A549 (cell line): ENCODE results near the gene NRN1L. TPM values are rescaled to one million over a fixed set of nuclear protein-coding genes. Genes with fewer than 3 reads are reported as not detected.

Experiments used
- ATAC-seq, 2 experiments: fragments of 200-7000 bp in 1 of 2; fragments of >200 bp in 1 of 2; cut with Nextera tagmentation in 1 of 2; cut with Tn5 transposase in 1 of 2; 3 replicates each; pipeline versions ENCODE4 v1.8.0 to v1.9.1; 2018 to 2020; ENCODE audit warnings: mild to moderate bottlenecking in 1 of 2, moderate library complexity in 1 of 2
- CTCF ChIA-PET: fragments of 300-600 bp; sonication (Branson Sonifier 250); formaldehyde crosslinking; extraction: SDS; loops from one replicate; lab custom pipeline; 2021; ENCODE audit warnings: antibody characterized with exemption, inconsistent platforms; lab: Yijun Ruan, JAX
- POLR2A ChIA-PET: fragments of 350-600 bp; formaldehyde crosslinking; extraction: SDS; loops from one replicate; lab custom pipeline; 2021; ENCODE audit warnings: antibody characterized with exemption, inconsistent platforms; lab: Yijun Ruan, JAX
- DNase-seq, 2 experiments: peaks; one replicate each; pipeline versions ENCODE4 v3.0.0 to v3.0.0-alpha.2; 2011 to 2016; ENCODE audit warnings: low read depth in 1 of 2, low spot score in 1 of 2
- FAIRE-seq: peaks from 2 replicates; lab custom pipeline; 2011; peaks lifted over from hg19 to GRCh38; lab: Jason Lieb, UNC
- H3K27ac ChIP-seq, 2 experiments: fragments of >200 bp; sonication (Bioruptor Twin); formaldehyde crosslinking; 3 replicates each; pipeline ENCODE4 v1.5.1; 2016 to 2017
- H3K4me1 ChIP-seq: fragments of >200 bp; sonication (Bioruptor Twin); formaldehyde crosslinking; 3 replicates; pipeline ENCODE4 v1.6.1; 2016
- H3K4me2 ChIP-seq: fragments of >200 bp; sonication (Bioruptor Twin); formaldehyde crosslinking; 3 replicates; pipeline ENCODE4 v1.6.1; 2016
- H3K4me3 ChIP-seq: fragments of >200 bp; sonication (Bioruptor Twin); formaldehyde crosslinking; 3 replicates; pipeline ENCODE4 v1.5.1; 2016
- H3K9me3 ChIP-seq: fragments of >200 bp; sonication (Bioruptor Twin); formaldehyde crosslinking; 3 replicates; pipeline ENCODE4 v1.6.1; 2016
- BCL3 ChIP-seq: fragments of >200 bp; sonication (Bioruptor Twin); formaldehyde crosslinking; IDR thresholded peaks from 3 replicates; pipeline ENCODE4 v1.6.1; 2016
- CHD2 ChIP-seq: fragments of 150-350 bp; IDR thresholded peaks from 2 replicates; pipeline ENCODE4 v1.6.1; 2014; ENCODE audit warnings: low read length; ENCODE audit not compliant: partially characterized antibody
- EHF ChIP-seq: fragments of 250-450 bp; sonication (Bioruptor Pico); IDR thresholded peaks from 2 replicates; pipeline ENCODE4 v1.5.0; 2020; ENCODE audit warnings: mild to moderate bottlenecking
- EHMT2 ChIP-seq: fragments of 200-600 bp; sonication (generic); IDR thresholded peaks from 2 replicates; pipeline ENCODE4 v1.6.1; 2016; ENCODE audit warnings: antibody characterized with exemption, low read depth, mild to moderate bottlenecking, moderate library complexity
- HEYL ChIP-seq: fragments of 250-450 bp; sonication (Bioruptor Pico); IDR thresholded peaks from 2 replicates; pipeline ENCODE4 v1.8.0; 2021; ENCODE audit warnings: mild to moderate bottlenecking, moderate library complexity
- HOXA7 ChIP-seq: fragments of 250-450 bp; sonication (Bioruptor Pico); IDR thresholded peaks from 2 replicates; pipeline ENCODE4 v1.5.0; 2020; ENCODE audit warnings: mild to moderate bottlenecking, moderate library complexity
- KDM5A ChIP-seq: fragments of 200-600 bp; sonication (generic); IDR thresholded peaks from 2 replicates; pipeline ENCODE4 v1.6.1; 2016; ENCODE audit warnings: antibody characterized with exemption, mild to moderate bottlenecking
- MAX ChIP-seq: IDR thresholded peaks from 2 replicates; pipeline ENCODE4 v1.6.1; 2012
- MYC ChIP-seq: IDR thresholded peaks from 2 replicates; pipeline ENCODE4 v1.6.1; 2012; ENCODE audit warnings: mild to moderate bottlenecking, inconsistent platforms, low read length, improper control_type of control experiment, borderline replicate concordance
- NPAS2 ChIP-seq: fragments of 250-450 bp; sonication (Bioruptor Pico); IDR thresholded peaks from 2 replicates; pipeline ENCODE4 v1.8.0; 2022; ENCODE audit warnings: mild to moderate bottlenecking, moderate library complexity, borderline replicate concordance
- POLR2A ChIP-seq: IDR thresholded peaks from 2 replicates; pipeline ENCODE4 v1.6.1; 2012; ENCODE audit warnings: mild to moderate bottlenecking, low read length
- POLR2AphosphoS2 ChIP-seq: conservative IDR thresholded peaks from 2 replicates; pipeline ENCODE4 v1.6.1; 2012; ENCODE audit warnings: low read length, improper control_type of control experiment, inconsistent platforms
- RAD21 ChIP-seq, 2 experiments: fragments of >200 bp in 1 of 2; sonication (Bioruptor Twin) in 1 of 2; formaldehyde crosslinking in 1 of 2; IDR thresholded peaks in 1 of 2; conservative IDR thresholded peaks in 1 of 2; 2 replicates in 1 of 2; 3 replicates in 1 of 2; pipeline ENCODE4 v1.6.1; 2012 to 2018; ENCODE audit warnings: inconsistent platforms in 1 of 2
- RARB ChIP-seq: fragments of 250-450 bp; sonication (Bioruptor Pico); IDR thresholded peaks from 2 replicates; pipeline ENCODE4 v1.8.0; 2021; ENCODE audit warnings: mild to moderate bottlenecking, moderate library complexity
- RFX5 ChIP-seq: fragments of 450-650 bp; IDR thresholded peaks from 2 replicates; pipeline ENCODE4 v1.7.1; 2014; ENCODE audit warnings: antibody characterized with exemption, mild to moderate bottlenecking, moderate library complexity
- SMC3 ChIP-seq: fragments of >200 bp; sonication (Bioruptor Twin); formaldehyde crosslinking; IDR thresholded peaks from 3 replicates; pipeline ENCODE4 v1.6.1; 2018; ENCODE audit warnings: inconsistent platforms
- TFCP2L1 ChIP-seq: fragments of 250-450 bp; sonication (Bioruptor Pico); IDR thresholded peaks from 2 replicates; pipeline ENCODE4 v1.5.0; 2021; ENCODE audit warnings: mild to moderate bottlenecking
- ZC3H11A ChIP-seq: fragments of 450-650 bp; IDR thresholded peaks from 2 replicates; pipeline ENCODE4 v1.6.1; 2014; ENCODE audit warnings: antibody characterized with exemption, mild to moderate bottlenecking
- ZNF302 ChIP-seq: fragments of 250-450 bp; sonication (Bioruptor Pico); IDR thresholded peaks from 2 replicates; pipeline ENCODE4 v1.9.0; 2021; ENCODE audit warnings: inconsistent platforms, mild to moderate bottlenecking, moderate library complexity
- WGBS: methylation state at CpG from one replicate; pipeline ENCODE4 v1.1.6; 2017; ENCODE audit errors: missing lambda C conversion rate; 5-methylcytosine and 5-hydroxymethylcytosine counted together
- polyA plus RNA-seq, 4 experiments: library from polyadenylated mRNA; depleted of rRNA in 3 of 4; stranded (reverse); fragments of >200 nt; fragmentation: RNase III in 1 of 4; extraction: RNeasy Plus Mini Kit Qiagen cat#74134 plus additional on column Dnase treatment in 1 of 4; gene quantifications; 2 replicates in 3 of 4; 3 replicates in 1 of 4; pipeline ENCODE4 v1.2.3, GENCODE V29; 2011 to 2017
- TF ChIP-seq, protein P1 (sequence below): fragments of >200 bp; sonication (Bioruptor Twin); formaldehyde crosslinking; IDR thresholded peaks from 2 replicates; pipeline ENCODE4 v1.6.1; 2016
- TF ChIP-seq, protein P2 (sequence below): fragments of 200-600 bp; sonication (generic); IDR thresholded peaks from 2 replicates; pipeline ENCODE4 v1.6.1; 2016; ENCODE audit warnings: antibody characterized with exemption, mild to moderate bottlenecking, moderate library complexity
- TF ChIP-seq, protein P3 (sequence below): fragments of 450-650 bp; IDR thresholded peaks from 2 replicates; pipeline ENCODE4 v1.6.1; 2014; ENCODE audit warnings: antibody characterized with exemption

The NRN1L gene
- polyA plus RNA-seq, 2 of the 4 experiments (the other 2 are of a cell fraction), result 0.22 TPM; not detected in 1

DNA sequence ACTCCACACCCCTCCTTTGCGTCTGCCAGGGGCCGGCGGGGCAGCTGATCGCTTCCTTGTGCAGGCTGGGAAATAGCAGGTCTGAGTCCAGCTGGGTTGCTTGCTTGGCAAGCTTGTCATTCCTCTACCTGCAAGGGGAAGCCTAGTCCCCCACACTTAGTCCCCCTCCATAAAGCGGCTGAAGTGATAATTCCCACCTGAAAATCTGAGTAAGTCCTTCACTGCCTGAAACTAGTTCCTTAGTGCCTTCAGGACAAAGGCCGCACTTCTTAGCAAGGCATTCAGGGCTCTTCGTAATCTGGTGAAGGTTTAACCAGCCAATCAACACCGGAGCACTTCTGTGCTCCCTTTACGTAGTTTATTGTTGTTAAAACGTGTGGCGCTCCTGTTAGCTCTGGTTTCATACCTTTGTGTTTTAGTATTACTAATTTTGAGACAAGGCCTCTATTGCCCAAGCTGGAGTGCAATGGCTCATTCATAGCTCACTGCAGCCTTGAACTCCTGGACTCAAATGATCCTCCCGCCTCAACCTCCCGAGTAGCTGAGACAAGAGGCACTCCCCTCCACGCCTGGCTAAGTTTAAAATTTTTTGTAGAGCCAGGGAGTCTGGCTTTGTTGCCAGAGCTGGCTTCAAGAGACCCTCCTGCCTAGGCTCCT is 9.2 kb downstream of the NRN1L start:
- POLR2A ChIA-PET, result interaction anchor here (1.2 to 1.9 kb wide), 2 partner anchors 10 to 48 kb away, joined by 3 to 8 read pairs; partner anchors contain the start of gene NRN1L

DNA sequence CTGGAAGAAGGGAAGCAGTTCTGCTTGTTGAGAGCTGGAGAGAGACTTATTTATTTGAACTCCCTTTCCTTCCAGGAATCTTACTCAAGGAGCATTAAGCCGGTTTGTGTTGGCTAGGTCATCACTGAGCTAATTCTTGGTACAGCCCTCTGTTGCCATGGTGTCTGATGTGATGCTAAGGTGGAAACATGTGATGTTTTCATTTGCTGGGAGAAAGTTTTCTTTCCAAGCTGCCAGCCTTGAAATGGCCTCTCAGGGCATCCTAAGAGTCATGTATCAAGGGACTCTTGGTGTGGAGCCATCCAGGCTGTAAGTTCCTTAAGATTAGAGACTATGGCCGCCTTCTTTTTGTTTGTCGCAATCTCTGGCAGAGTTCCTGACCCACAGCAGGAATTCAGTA is 12.5 kb downstream of the NRN1L start:
- ATAC-seq, result no peak

More for the DNA sequence above, 9.2 kb downstream of the NRN1L start:
- peak overlapping the region; percentile 98 for H3K4me3 ChIP-seq
- no peak for DNase-seq
- ATAC-seq, result no peak; a peak in 1 of 6 replicates
- CTCF ChIA-PET, result interaction anchor here (0.6 to 3.7 kb wide), 5 partner anchors 11 to 201 kb away, joined by 3 to 44 read pairs (median 4); no protein-coding TSS in a partner anchor
- WGBS, result 12% methylated on average over 14 of the region's 14 CpGs
- no peaks in the 10 kb centered on the region for H3K9me3 ChIP-seq
- FAIRE-seq, result no peak
- peak overlapping the region; percentile 97 for H3K4me2 ChIP-seq
- no peak for TF ChIP-seq HOXA7 (CRISPR knock-in tag)
- TF ChIP-seq, protein P1, sequence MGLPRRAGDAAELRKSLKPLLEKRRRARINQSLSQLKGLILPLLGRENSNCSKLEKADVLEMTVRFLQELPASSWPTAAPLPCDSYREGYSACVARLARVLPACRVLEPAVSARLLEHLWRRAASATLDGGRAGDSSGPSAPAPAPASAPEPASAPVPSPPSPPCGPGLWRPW, result no peak
- H3K27ac ChIP-seq, result peak overlapping the region; percentile 90 to 94
- H3K4me1 ChIP-seq, result peaks cover 11% of the 10 kb centered on the region; the same call in 2 of the 3 replicates

GRCh38 chr16:67901734-67902133 is 17.0 kb downstream of the NRN1L start:
- Histone ChIP-seq H3K27ac (no peak overlapping the region), H3K4me1 (no peaks in the 10 kb centered on the region), H3K4me3 (no peak overlapping the region), H3K4me2 (no peak overlapping the region), H3K9me3 (no peaks in the 10 kb centered on the region)
- 95% methylated on average over 5 of the region's 5 CpGs for WGBS
- ChIA-PET POLR2A (no interaction called here), CTCF (interaction anchor here (0.6 to 12.7 kb wide), 5 partner anchors 19 to 471 kb away, joined by 3 to 102 read pairs (median 7); partner anchors contain the start of gene NRN1L)
- ATAC-seq, result no peak
- no peak for DNase-seq
- no peak for FAIRE-seq
- TF ChIP-seq KDM5A (no peak), RAD21 (conservative IDR thresholded peaks at IDR 0.05 in 1 of 2, IDR thresholded peaks at IDR 0.05 in 1 of 2) (no peak), ZC3H11A (no peak), TFCP2L1 (CRISPR knock-in tag) (no peak), RARB (no peak)
- TF ChIP-seq, protein P2, sequence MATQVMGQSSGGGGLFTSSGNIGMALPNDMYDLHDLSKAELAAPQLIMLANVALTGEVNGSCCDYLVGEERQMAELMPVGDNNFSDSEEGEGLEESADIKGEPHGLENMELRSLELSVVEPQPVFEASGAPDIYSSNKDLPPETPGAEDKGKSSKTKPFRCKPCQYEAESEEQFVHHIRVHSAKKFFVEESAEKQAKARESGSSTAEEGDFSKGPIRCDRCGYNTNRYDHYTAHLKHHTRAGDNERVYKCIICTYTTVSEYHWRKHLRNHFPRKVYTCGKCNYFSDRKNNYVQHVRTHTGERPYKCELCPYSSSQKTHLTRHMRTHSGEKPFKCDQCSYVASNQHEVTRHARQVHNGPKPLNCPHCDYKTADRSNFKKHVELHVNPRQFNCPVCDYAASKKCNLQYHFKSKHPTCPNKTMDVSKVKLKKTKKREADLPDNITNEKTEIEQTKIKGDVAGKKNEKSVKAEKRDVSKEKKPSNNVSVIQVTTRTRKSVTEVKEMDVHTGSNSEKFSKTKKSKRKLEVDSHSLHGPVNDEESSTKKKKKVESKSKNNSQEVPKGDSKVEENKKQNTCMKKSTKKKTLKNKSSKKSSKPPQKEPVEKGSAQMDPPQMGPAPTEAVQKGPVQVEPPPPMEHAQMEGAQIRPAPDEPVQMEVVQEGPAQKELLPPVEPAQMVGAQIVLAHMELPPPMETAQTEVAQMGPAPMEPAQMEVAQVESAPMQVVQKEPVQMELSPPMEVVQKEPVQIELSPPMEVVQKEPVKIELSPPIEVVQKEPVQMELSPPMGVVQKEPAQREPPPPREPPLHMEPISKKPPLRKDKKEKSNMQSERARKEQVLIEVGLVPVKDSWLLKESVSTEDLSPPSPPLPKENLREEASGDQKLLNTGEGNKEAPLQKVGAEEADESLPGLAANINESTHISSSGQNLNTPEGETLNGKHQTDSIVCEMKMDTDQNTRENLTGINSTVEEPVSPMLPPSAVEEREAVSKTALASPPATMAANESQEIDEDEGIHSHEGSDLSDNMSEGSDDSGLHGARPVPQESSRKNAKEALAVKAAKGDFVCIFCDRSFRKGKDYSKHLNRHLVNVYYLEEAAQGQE, result no peak

More for the DNA sequence above, 12.5 kb downstream of the NRN1L start:
- peaks cover 9% of the 10 kb centered on the region; the same call in 2 of the 3 replicates for H3K4me1 ChIP-seq
- TF ChIP-seq MYC (no peak), BCL3 (no peak), MAX (no peak), TFCP2L1 (CRISPR knock-in tag) (no peak), SMC3 (no peak), CHD2 (no peak), RFX5 (no peak), HEYL (no peak), POLR2AphosphoS2 (no peak), KDM5A (no peak), ZNF302 (CRISPR knock-in tag) (no peak), EHF (CRISPR knock-in tag) (no peak), POLR2A (no peak), NPAS2 (CRISPR knock-in tag) (no peak), EHMT2 (no peak)
- TF ChIP-seq, protein P1, result no peak
- TF ChIP-seq, protein P3, sequence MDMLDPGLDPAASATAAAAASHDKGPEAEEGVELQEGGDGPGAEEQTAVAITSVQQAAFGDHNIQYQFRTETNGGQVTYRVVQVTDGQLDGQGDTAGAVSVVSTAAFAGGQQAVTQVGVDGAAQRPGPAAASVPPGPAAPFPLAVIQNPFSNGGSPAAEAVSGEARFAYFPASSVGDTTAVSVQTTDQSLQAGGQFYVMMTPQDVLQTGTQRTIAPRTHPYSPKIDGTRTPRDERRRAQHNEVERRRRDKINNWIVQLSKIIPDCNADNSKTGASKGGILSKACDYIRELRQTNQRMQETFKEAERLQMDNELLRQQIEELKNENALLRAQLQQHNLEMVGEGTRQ, result no peak
- H3K9me3 ChIP-seq, result no peaks in the 10 kb centered on the region
- DNase-seq (no peak), FAIRE-seq (no peak)
- no peak overlapping the region for H3K4me2 ChIP-seq
- no peak overlapping the region for H3K4me3 ChIP-seq
- WGBS, result 98% methylated on average over 3 of the region's 3 CpGs
- ChIA-PET POLR2A (no interaction called here), CTCF (interaction anchor here (1.0 to 12.7 kb wide), 9 partner anchors 9 to 376 kb away, joined by 4 to 102 read pairs (median 5); partner anchors contain the start of gene NRN1L)
- no peak overlapping the region for H3K27ac ChIP-seq
